Measurements from ENCODE around the gene NLRP1.

The NLRP1 gene

GRCh38 chr17:5584383-5585286 lies at the start of gene NLRP1:
TSS of gene NLRP1 (minus strand) at chr17:5584509. CDS start at chr17:5583957, 552 bp downstream.
- DNase-seq (ENCODE audit: low read depth, low spot score), result no peak

GRCh38 chr17:5631958-5632590 lies 47.8 kb upstream of the NLRP1 start:
- DNase-seq (ENCODE audit: low read depth, low spot score), result no peak

DNA sequence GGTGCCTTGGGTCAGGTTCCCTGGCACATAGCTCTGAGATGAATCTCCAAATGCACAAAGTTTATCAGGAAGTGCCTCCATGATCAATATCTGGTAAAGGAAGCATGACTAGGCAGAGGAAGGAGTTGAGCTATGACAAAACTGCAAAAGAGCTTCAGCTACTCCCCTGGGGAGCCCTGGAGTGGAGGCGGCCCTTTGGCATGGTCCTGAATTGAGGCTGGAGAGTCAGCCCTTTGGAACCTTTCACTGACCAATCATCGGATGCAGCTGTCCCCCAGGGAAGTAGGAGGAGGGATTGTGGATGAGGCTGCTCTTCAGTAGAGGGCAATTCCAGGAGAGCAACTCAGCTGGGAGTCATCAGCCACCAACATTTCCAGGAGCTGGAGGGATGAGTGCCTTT lies 46.1 kb upstream of the NLRP1 start:
- DNase-seq (ENCODE audit: low read depth, low spot score), result no peak

DNA sequence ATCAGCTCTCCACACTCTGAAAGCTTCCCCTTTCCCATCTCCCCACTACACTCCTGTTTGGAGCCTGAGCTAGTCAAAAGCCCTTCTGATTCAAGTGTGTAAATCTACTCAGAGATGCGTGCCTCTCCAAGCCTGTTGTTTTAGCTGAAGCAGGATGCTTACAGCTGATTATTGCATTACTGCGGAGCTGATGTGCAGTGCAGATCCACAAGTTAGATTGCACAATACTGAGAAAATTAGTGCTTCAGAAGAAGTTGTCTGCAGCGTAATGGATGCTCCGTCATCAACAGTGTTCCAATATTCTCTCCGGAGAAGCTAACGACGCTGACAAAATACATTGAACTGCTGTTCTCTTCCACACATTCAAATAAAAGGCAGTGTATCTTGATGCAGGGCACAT lies 44.8 kb upstream of the NLRP1 start:
- DNase-seq (ENCODE audit: low read depth, low spot score), result no peak

GRCh38 chr17:5628262-5628661 lies 44.0 kb upstream of the NLRP1 start:
- no peak for DNase-seq (ENCODE audit: low read depth, low spot score)

DNA sequence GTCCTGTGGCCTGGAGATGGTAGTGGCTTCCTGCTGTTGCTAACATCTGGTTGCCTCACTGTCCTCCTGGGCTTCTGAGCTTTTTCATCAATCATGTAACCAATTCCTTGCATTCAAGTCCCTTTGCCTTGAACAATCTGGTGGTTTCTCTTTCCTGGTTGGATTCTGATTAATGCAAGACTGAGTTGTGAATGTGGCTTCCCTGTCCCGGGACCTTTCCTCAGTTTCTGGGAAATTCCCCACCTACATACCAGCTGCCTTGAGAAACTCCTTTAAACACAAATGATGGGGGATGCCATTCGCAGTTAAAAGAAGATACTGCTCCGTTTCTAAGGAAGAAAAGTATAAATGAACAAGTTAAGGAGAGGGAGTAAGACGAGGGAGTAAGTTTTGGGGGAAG lies 39.9 kb upstream of the NLRP1 start:
- no peak for DNase-seq (ENCODE audit: low read depth, low spot score)

DNA sequence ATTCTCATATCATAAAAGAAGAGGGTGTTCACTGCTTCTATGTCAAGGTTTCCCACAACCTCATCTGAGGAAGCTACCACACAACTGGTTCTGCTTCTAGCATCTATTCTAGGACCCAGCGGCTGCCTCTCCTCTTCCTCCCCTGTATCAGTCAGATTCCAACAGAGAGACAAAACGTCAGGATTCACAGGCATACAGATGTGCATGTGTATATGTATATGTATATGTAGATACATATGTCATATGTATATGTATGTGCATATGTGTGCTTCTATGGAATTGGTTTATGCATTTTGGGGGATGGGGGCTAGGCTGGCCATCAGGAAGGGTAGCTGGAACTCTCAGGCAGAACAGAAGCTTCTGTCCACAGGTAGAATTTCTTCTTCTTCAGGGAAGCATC lies 37.4 kb upstream of the NLRP1 start:
- no peak for DNase-seq (ENCODE audit: low read depth, low spot score)

GRCh38 chr17:5621026-5621425 lies 36.7 kb upstream of the NLRP1 start:
- DNase-seq (ENCODE audit: low read depth, low spot score), result no peak

GRCh38 chr17:5619088-5619740 lies 34.9 kb upstream of the NLRP1 start:
- DNase-seq (ENCODE audit: low read depth, low spot score), result no peak

GRCh38 chr17:5618476-5618875 lies 34.2 kb upstream of the NLRP1 start:
- no peak for DNase-seq (ENCODE audit: low read depth, low spot score)

GRCh38 chr17:5615476-5615875 lies 31.2 kb upstream of the NLRP1 start:
- DNase-seq (ENCODE audit: low read depth, low spot score), result no peak

GRCh38 chr17:5610956-5611355 lies 26.6 kb upstream of the NLRP1 start:
- no peak for DNase-seq (ENCODE audit: low read depth, low spot score)

DNA sequence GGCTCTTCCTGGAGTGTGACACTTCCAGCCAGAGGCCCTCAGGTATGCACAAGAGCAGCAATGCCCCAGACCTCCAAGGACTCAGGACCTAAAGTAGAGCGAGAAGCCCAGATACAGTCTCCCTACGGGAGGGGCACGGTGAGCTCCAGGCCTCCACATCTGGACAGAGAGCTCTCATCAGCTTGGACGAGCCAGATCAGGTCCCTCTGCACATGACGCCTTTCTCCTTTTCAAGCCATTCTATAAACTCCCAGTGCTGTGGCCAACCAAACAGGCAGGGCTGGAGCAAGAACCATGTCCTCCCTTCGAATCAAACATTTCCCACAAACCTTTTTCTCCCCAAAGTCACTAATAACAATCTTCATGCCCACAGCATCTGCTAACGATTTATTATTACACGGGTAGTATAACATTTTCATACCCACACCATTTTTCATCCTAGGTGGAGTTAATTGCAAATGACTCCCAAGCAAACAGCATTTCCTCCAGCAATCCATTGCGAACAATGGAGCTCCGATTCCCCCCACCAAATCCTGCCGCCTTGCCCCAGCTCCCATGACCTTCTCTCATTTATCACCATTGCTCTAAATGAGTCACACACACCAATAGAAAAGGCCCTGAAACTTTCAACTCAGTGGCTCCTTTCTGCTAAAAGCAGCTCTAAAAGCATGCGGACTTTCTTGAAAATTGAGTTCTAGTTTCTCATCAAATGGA lies 24.2 kb upstream of the NLRP1 start:
- no peak for DNase-seq (ENCODE audit: low read depth, low spot score)

DNA sequence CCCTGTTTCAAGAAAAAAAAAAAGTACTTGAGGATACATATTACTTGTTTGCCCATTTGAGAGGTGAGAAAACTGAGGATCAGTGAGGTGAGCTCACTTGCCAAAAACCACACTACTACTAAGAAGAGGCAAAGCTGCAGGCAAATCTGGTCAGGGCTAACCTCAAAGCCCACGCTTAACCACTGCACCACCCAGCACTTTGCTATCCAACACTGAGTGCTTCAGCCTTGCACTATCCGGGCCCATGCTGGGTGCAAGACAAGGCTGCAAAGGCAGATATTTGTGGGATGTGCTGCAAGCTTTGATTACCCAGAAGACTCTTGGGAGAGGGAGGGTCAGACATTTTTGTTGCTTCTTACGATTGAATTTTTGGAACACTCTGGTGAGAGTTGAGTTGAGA lies 23.6 kb upstream of the NLRP1 start:
- no peak for DNase-seq (ENCODE audit: low read depth, low spot score)

GRCh38 chr17:5605452-5605851 lies 21.1 kb upstream of the NLRP1 start:
- no peak for DNase-seq (ENCODE audit: low read depth, low spot score)

DNA sequence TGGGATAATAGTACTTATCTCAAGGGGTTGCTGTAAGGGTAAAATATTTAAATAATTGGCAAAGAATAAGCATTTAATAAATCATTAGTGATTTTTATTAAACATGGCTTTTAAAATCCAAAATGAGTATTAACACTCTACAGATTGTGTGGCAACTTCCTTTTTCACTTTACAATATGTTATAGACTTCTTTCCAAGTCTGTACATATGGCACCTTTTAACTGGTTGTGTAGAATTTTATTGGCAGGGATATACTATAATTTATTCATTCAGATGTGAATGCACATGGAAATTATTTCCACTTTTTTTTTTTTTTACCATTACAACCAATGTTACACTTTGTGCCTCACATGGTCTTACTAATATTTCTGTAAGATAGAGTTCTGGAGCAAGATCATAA lies 15.7 kb upstream of the NLRP1 start:
- DNase-seq (ENCODE audit: low read depth, low spot score), result no peak

- no peak for DNase-seq (ENCODE audit: low read depth, low spot score)
These were observed 14.1 kb upstream of the NLRP1 start for GRCh38 chr17:5598457-5598856.

- no peak for DNase-seq (ENCODE audit: low read depth, low spot score)
These were observed 12.1 kb upstream of the NLRP1 start for GRCh38 chr17:5596421-5596820.

GRCh38 chr17:5595831-5596230 lies 11.5 kb upstream of the NLRP1 start:
- no peak for DNase-seq (ENCODE audit: low read depth, low spot score)

DNA sequence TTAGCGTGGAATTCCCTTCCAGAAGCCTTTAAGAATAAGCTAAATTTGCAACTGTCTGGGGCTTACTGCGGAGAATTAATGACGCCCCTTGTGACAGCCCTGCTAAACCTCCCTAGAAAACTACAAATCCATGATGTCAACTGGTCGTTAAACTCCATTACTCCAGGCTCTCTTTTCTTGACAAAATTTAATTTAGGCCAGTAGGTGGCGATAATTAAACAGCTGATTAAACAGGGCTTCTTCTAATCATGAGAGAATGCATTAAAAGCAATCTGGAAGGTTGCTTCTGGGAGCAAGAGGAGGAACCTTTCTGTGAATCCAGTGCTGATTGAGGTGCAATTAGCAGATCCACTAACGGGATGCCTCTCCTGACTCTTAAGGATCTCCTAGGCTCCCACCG lies 8.1 kb upstream of the NLRP1 start:
- DNase-seq (ENCODE audit: low read depth, low spot score), result no peak

- DNase-seq (ENCODE audit: low read depth, low spot score), result no peak
These were observed 7.7 kb upstream of the NLRP1 start for GRCh38 chr17:5591966-5592365.

GRCh38 chr17:5588584-5588983 lies 4.3 kb upstream of the NLRP1 start:
- DNase-seq (ENCODE audit: low read depth, low spot score), result no peak

Data from iPS DF 19.7 (cell line).